K562 (cell line): ENCODE results near the gene NUDT4B.
"Not testable (repeated sequence)": the region's sequence is repeated elsewhere in the genome, so short reads cannot be mapped to it uniquely, and the experiment has no call there.

ENCODE experiments used
- HEY1 ChIP-seq: fragments of 250-450 bp; sonication (Bioruptor Pico); IDR thresholded peaks from 2 replicates; pipeline ENCODE4 v1.5.0; 2020; ENCODE audit warnings: mild to moderate bottlenecking, moderate library complexity, borderline replicate concordance
- HINFP ChIP-seq: fragments of 450-650 bp; conservative IDR thresholded peaks from 2 replicates; pipeline ENCODE4 v1.6.1; 2016; ENCODE audit warnings: missing genetic modification characterization, low read depth, mild to moderate bottlenecking, control low read depth, missing compliant biosample characterization
- NR3C1 ChIP-seq: sonication (generic); formaldehyde crosslinking; IDR thresholded peaks from 2 replicates; pipeline ENCODE4 v1.8.1; 2022; ENCODE audit warnings: missing genetic modification reagents
- RBM17 ChIP-seq: fragments of 200-400 bp; formaldehyde crosslinking; IDR thresholded peaks from 2 replicates; pipeline ENCODE4 v1.6.1; 2017; ENCODE audit warnings: low read depth, mild to moderate bottlenecking, low read length, borderline replicate concordance
- XRCC5 ChIP-seq: fragments of 200-400 bp; formaldehyde crosslinking; IDR thresholded peaks from 2 replicates; pipeline ENCODE4 v1.6.1; 2017; ENCODE audit warnings: low read depth, mild to moderate bottlenecking, low read length
- ZFPM2 ChIP-seq: fragments of 250-450 bp; sonication (Bioruptor Pico); IDR thresholded peaks from 2 replicates; pipeline ENCODE4 v1.5.1; 2022; ENCODE audit warnings: mild to moderate bottlenecking
- ZNF699 ChIP-seq: fragments of 250-450 bp; sonication (Bioruptor Pico); IDR thresholded peaks from 2 replicates; pipeline ENCODE4 v1.8.0; 2021; ENCODE audit warnings: mild to moderate bottlenecking, moderate library complexity; ENCODE audit not compliant: insufficient replicate concordance
- TF ChIP-seq, protein P1 (sequence below): sonication (generic); formaldehyde crosslinking; IDR thresholded peaks from 2 replicates; pipeline ENCODE4 v1.5.0; 2020; ENCODE audit warnings: missing genetic modification reagents

DNA sequence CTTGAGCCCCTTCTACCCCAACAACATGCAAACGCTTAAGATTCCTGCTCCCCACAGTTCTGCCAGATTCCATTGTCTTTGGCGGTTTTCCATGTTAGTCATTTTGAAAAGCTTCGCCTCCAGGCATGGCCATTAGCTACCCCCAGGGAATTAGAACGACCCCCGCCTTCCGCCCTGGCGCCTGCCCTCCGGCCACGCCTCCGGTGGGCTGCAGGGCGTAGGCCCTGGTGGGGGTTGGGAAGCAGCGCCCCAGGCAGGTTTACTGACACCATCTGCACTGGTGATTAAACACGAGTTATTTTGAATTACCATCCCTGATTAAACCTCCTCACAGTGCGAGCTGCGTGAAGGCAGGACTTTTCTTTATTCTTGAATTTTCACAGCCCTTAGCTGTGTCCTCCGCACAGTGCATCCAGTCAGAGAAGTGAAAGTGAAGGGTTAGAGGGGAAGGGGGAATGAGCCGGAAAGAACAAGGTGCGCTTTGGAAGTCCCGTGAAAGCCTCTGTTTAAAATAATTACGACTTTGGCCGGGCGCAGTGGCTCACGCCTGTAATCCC is 43.0 kb downstream of the NUDT4B start:
- not testable (repeated sequence) for TF ChIP-seq HEY1 (CRISPR knock-in tag); ZFPM2 (CRISPR knock-in tag); HINFP (tag); RBM17; XRCC5; NR3C1 (CRISPR knock-in tag); ZNF699 (CRISPR knock-in tag)
- TF ChIP-seq, protein P1, sequence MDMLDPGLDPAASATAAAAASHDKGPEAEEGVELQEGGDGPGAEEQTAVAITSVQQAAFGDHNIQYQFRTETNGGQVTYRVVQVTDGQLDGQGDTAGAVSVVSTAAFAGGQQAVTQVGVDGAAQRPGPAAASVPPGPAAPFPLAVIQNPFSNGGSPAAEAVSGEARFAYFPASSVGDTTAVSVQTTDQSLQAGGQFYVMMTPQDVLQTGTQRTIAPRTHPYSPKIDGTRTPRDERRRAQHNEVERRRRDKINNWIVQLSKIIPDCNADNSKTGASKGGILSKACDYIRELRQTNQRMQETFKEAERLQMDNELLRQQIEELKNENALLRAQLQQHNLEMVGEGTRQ (CRISPR knock-in tag), result not testable (repeated sequence)
